ENCODE measurements around the gene ZNF664. TPM values are rescaled to one million over a fixed set of nuclear protein-coding genes. Genes with fewer than 3 reads are reported as not detected.

The ZNF664 gene
- total RNA-seq, result 10 to 100 TPM; 46.4 to 48.3 TPM

GRCh38 chr12:123972457-123973401 is at the start of gene ZNF664, which contains the start of gene CCDC92:
Gene ZNF664, plus strand, starts transcription at chr12:123973215. Its CDS starts 38,930 bp downstream, at chr12:124012145.
Gene CCDC92, minus strand, starts transcription at chr12:123972831. Its CDS starts 28,526 bp downstream, at chr12:123944305.
- CTCF ChIA-PET, result no interaction called here
- H3K27me3 Mint-ChIP-seq, result no peaks in the 10 kb centered on the region
- ATAC-seq (peak; percentile 87), DNase-seq (peak; percentile 98)
- H3K27ac Mint-ChIP-seq, result peak within 1 kb of the TSS; percentile 89
- peak within 1 kb of the TSS; percentile 87 for H3K4me3 Mint-ChIP-seq
- intact Hi-C loops (cut with DNase I, micrococcal nuclease), result loop anchor here (1.0 to 5.0 kb wide), 14 partner anchors 35 to 1093 kb away; partner anchors contain the start of genes AACS (in 1 of the 2), ATP6V0A2 (in 1 of the 2), EIF2B1 (in 1 of the 2) and GTF2H3 (in 1 of the 2)
- POLR2A ChIA-PET, result no interaction called here
- peaks cover 11% of the 10 kb centered on the region for H3K36me3 Mint-ChIP-seq (ENCODE audit: low read depth)
- no peaks in the 10 kb centered on the region for H3K9me3 Mint-ChIP-seq (ENCODE audit: low read depth)
- peaks cover 48% of the 10 kb centered on the region for H3K4me1 Mint-ChIP-seq

GRCh38 chr12:123923927-123924326 is 49.1 kb upstream of the ZNF664 start:
- no peak for ATAC-seq
- intact Hi-C loops (cut with DNase I, micrococcal nuclease), result no loop called here
- ChIA-PET CTCF (interaction anchor here (0.5 to 0.6 kb wide), 2 partner anchors 98 to 739 kb away, joined by 3 read pairs; no protein-coding TSS in a partner anchor), POLR2A (no interaction called here)
- Mint-ChIP-seq H3K4me3 (no peak overlapping the region), H3K27me3 (no peaks in the 10 kb centered on the region), H3K4me1 (peaks cover 6% of the 10 kb centered on the region), H3K27ac (no peak overlapping the region), H3K36me3 (ENCODE audit: low read depth) (no peaks in the 10 kb centered on the region), H3K9me3 (ENCODE audit: low read depth) (no peaks in the 10 kb centered on the region)
- DNase-seq, result no peak

GRCh38 chr12:123924539-123924938 is 48.5 kb upstream of the ZNF664 start:
- H3K9me3 Mint-ChIP-seq (ENCODE audit: low read depth), result no peaks in the 10 kb centered on the region
- ChIA-PET POLR2A (no interaction called here), CTCF (no interaction called here)
- no peak for DNase-seq
- no peak overlapping the region for H3K4me3 Mint-ChIP-seq
- no peak for ATAC-seq
- H3K27ac Mint-ChIP-seq, result no peak overlapping the region
- H3K36me3 Mint-ChIP-seq (ENCODE audit: low read depth), result no peaks in the 10 kb centered on the region
- intact Hi-C loops (cut with DNase I, micrococcal nuclease), result no loop called here
- no peaks in the 10 kb centered on the region for H3K27me3 Mint-ChIP-seq
- peaks cover 6% of the 10 kb centered on the region for H3K4me1 Mint-ChIP-seq

- H3K4me3 Mint-ChIP-seq, result no peak overlapping the region
- no peaks in the 10 kb centered on the region for H3K9me3 Mint-ChIP-seq (ENCODE audit: low read depth)
- intact Hi-C loops (cut with DNase I, micrococcal nuclease), result no loop called here
- CTCF ChIA-PET, result interaction anchor here (1.8 kb wide), 1 partner anchor 11 kb away, joined by 6 read pairs; no protein-coding TSS in a partner anchor
- no peaks in the 10 kb centered on the region for H3K36me3 Mint-ChIP-seq (ENCODE audit: low read depth)
- H3K27ac Mint-ChIP-seq, result no peak overlapping the region
- peaks cover 3% of the 10 kb centered on the region for H3K27me3 Mint-ChIP-seq
- ATAC-seq (no peak), DNase-seq (no peak)
- POLR2A ChIA-PET, result no interaction called here
- H3K4me1 Mint-ChIP-seq, result peaks cover 13% of the 10 kb centered on the region
These were observed 44.6 kb upstream of the ZNF664 start for GRCh38 chr12:123928274-123928865.

GRCh38 chr12:123928897-123929296 is 44.1 kb upstream of the ZNF664 start:
- no peaks in the 10 kb centered on the region for H3K36me3 Mint-ChIP-seq (ENCODE audit: low read depth)
- DNase-seq, result no peak
- intact Hi-C loops (cut with DNase I, micrococcal nuclease), result no loop called here
- no peaks in the 10 kb centered on the region for H3K9me3 Mint-ChIP-seq (ENCODE audit: low read depth)
- no peak overlapping the region for H3K4me3 Mint-ChIP-seq
- ChIA-PET POLR2A (no interaction called here), CTCF (interaction anchor here (0.6 to 1.8 kb wide), 2 partner anchors 10 to 623 kb away, joined by 4 to 6 read pairs; no protein-coding TSS in a partner anchor)
- H3K27me3 Mint-ChIP-seq, result peaks cover 3% of the 10 kb centered on the region
- peaks cover 13% of the 10 kb centered on the region for H3K4me1 Mint-ChIP-seq
- ATAC-seq, result no peak
- no peak overlapping the region for H3K27ac Mint-ChIP-seq

GRCh38 chr12:123929946-123930583 is 43.0 kb upstream of the ZNF664 start:
- DNase-seq, result no peak
- intact Hi-C loops (cut with DNase I, micrococcal nuclease), result no loop called here
- CTCF ChIA-PET, result interaction anchor here (0.5 to 1.8 kb wide), 2 partner anchors 9 to 69 kb away, joined by 3 to 6 read pairs; no protein-coding TSS in a partner anchor
- Mint-ChIP-seq H3K27me3 (peaks cover 3% of the 10 kb centered on the region), H3K4me3 (no peak overlapping the region), H3K27ac (no peak overlapping the region), H3K36me3 (ENCODE audit: low read depth) (no peaks in the 10 kb centered on the region), H3K4me1 (peaks cover 13% of the 10 kb centered on the region), H3K9me3 (ENCODE audit: low read depth) (no peaks in the 10 kb centered on the region)
- ATAC-seq, result no peak
- POLR2A ChIA-PET, result interaction anchor here (0.5 kb wide), 1 partner anchor 346 kb away, joined by 5 read pairs; no protein-coding TSS in a partner anchor

- Mint-ChIP-seq H3K27ac (no peak overlapping the region), H3K36me3 (ENCODE audit: low read depth) (peaks cover 2% of the 10 kb centered on the region), H3K27me3 (peaks cover 3% of the 10 kb centered on the region), H3K4me1 (peaks cover 13% of the 10 kb centered on the region), H3K9me3 (ENCODE audit: low read depth) (no peaks in the 10 kb centered on the region), H3K4me3 (peak overlapping the region; percentile 37)
- POLR2A ChIA-PET, result interaction anchor here (0.5 kb wide), 1 partner anchor 1214 kb away, joined by 7 read pairs; no protein-coding TSS in a partner anchor
- intact Hi-C loops (cut with DNase I, micrococcal nuclease), result no loop called here
- CTCF ChIA-PET, result interaction anchor here (1.6 kb wide), 1 partner anchor 30 kb away, joined by 6 read pairs; no protein-coding TSS in a partner anchor
- DNase-seq (peak; percentile 62), ATAC-seq (peak; percentile 84)
These were observed 41.2 kb upstream of the ZNF664 start for GRCh38 chr12:123931686-123932321.

GRCh38 chr12:123933214-123933613 is 39.8 kb upstream of the ZNF664 start:
- Mint-ChIP-seq H3K36me3 (ENCODE audit: low read depth) (peaks cover 2% of the 10 kb centered on the region), H3K4me3 (no peak overlapping the region), H3K27me3 (peaks cover 3% of the 10 kb centered on the region), H3K9me3 (ENCODE audit: low read depth) (no peaks in the 10 kb centered on the region), H3K4me1 (peaks cover 24% of the 10 kb centered on the region), H3K27ac (no peak overlapping the region)
- intact Hi-C loops (cut with DNase I, micrococcal nuclease), result no loop called here
- no peak for ATAC-seq
- ChIA-PET CTCF (no interaction called here), POLR2A (no interaction called here)
- no peak for DNase-seq

GRCh38 chr12:123934016-123934620 is 38.9 kb upstream of the ZNF664 start:
- H3K4me3 Mint-ChIP-seq, result no peak overlapping the region
- H3K4me1 Mint-ChIP-seq, result peaks cover 33% of the 10 kb centered on the region
- intact Hi-C loops (cut with DNase I, micrococcal nuclease), result no loop called here
- H3K36me3 Mint-ChIP-seq (ENCODE audit: low read depth), result peaks cover 2% of the 10 kb centered on the region
- ChIA-PET POLR2A (no interaction called here), CTCF (interaction anchor here (0.6 kb wide), 1 partner anchor 99 kb away, joined by 3 read pairs; no protein-coding TSS in a partner anchor)
- no peaks in the 10 kb centered on the region for H3K9me3 Mint-ChIP-seq (ENCODE audit: low read depth)
- DNase-seq (no peak), ATAC-seq (no peak)
- peaks cover 3% of the 10 kb centered on the region for H3K27me3 Mint-ChIP-seq
- H3K27ac Mint-ChIP-seq, result no peak overlapping the region

- ATAC-seq (no peak), DNase-seq (no peak)
- peaks cover 3% of the 10 kb centered on the region for H3K27me3 Mint-ChIP-seq
- H3K4me1 Mint-ChIP-seq, result peaks cover 34% of the 10 kb centered on the region
- no peaks in the 10 kb centered on the region for H3K9me3 Mint-ChIP-seq (ENCODE audit: low read depth)
- CTCF ChIA-PET, result interaction anchor here (0.5 to 1.8 kb wide), 2 partner anchors 29 to 1041 kb away, joined by 3 to 4 read pairs; no protein-coding TSS in a partner anchor
- no peak overlapping the region for H3K27ac Mint-ChIP-seq
- intact Hi-C loops (cut with DNase I, micrococcal nuclease), result loop anchor here in 1 of 2 experiments (5.0 kb wide), 1 partner anchor 37 kb away; the partner anchor contains the start of genes CCDC92 and ZNF664
- POLR2A ChIA-PET, result no interaction called here
- H3K36me3 Mint-ChIP-seq (ENCODE audit: low read depth), result peaks cover 2% of the 10 kb centered on the region
- H3K4me3 Mint-ChIP-seq, result no peak overlapping the region
These were observed 38.2 kb upstream of the ZNF664 start for GRCh38 chr12:123934829-123935228.
